ENCODE results near the gene SLC1A4.

- TF ChIP-seq ZNF274 (IDR thresholded peaks at IDR 0.05; ENCODE audit: low read depth, low read length), result no peak
- no peak for TF ChIP-seq YY1 (IDR thresholded peaks at IDR 0.05; ENCODE audit: insufficient read depth, insufficient read length)
- no peak for TF ChIP-seq SUZ12 (IDR thresholded peaks at IDR 0.05; ENCODE audit: extremely low read depth, insufficient read depth, insufficient read length)
These were observed 36.4 kb downstream of the SLC1A4 start for GRCh38 chr2:65025453-65026123.

All from NT2/D1 (cell line).